HG03558 (cell line): ENCODE measurements around the gene TOMM6.
"Not testable (repeated sequence)": the region's sequence is repeated elsewhere in the genome, so short reads cannot be mapped to it uniquely, and the experiment has no call there.

ENCODE experiments used
- ATAC-seq: cut with Tn5 transposase; IDR thresholded peaks from one replicate; pipeline ENCODE4 v1.9.1; 2021; ENCODE audit warnings: moderate number of reproducible peaks; ENCODE audit not compliant: unreplicated experiment; ENCODE audit errors: extremely low read depth

TOMM6 gene

GRCh38 chr6:41783106-41783780, 4.3 kb upstream of the TOMM6 start:
- ATAC-seq = no peak

DNA sequence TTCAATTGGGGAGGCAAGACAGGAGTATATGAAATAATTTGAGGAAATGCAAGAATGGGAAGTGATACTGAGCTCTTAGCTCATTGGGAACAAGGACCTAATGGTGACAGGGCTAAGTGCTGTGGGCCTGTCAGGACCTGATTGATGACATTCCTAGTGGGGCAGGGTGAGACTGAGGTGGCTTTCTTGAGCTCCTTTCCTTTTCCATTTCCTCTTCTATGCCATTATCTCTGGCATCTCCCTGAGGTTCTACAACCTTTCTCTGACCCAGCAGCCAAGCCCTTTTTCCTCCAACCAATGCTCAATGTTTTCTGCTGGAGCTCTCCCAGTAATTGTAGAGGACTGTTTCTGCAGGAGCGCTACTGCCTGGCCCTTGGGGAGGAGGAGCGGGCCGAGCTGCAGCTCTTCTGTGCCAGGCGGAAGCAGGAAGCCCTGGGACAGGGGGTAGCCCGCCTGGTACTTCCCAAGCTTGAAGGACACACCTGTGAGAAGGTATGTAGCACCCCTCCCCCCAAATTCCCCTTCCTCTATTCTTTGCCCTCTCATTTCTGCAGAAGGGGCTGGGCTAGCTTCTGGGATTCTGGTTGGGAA, 2.8 kb upstream of the TOMM6 start:
- no peak for ATAC-seq

- ATAC-seq = no peak
Measured at GRCh38 chr6:41785254-41785653, 2.2 kb upstream of the TOMM6 start.

DNA sequence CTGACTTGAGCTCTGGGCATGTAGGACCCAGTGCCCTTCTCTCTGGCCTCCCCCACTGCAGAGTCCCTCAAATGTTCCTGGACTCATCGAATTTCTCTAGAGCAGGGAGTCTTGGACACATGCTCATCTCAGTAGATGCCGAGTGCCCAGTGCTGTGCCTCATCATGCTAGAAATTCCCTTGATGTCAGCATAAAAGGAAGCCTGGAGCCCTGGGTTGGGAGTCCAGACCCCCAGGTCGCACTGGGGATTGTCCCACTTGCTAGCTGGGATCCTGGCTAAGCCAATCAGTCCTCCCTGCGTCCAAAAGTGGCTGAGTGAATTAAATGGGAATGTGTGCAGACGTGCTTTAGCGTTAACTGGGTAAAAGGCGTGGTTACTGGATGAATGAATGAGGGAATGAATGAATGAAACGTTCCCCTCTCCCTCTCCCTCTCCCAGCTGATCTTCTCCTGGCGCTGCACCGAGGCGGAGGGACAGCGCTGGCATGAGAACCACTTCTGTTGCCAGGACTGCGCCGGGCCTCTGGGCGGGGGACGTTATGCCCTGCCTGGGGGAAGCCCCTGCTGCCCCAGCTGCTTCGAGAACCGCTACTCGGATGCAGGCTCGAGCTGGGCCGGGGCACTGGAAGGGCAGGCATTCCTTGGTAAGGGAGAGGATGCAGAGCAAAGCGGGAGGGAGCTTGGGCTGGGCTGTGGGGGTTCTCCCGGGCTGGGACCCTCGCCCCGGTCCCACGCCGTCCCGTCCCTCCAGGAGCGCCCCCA, 1.6 kb upstream of the TOMM6 start:
- no peak for ATAC-seq

DNA sequence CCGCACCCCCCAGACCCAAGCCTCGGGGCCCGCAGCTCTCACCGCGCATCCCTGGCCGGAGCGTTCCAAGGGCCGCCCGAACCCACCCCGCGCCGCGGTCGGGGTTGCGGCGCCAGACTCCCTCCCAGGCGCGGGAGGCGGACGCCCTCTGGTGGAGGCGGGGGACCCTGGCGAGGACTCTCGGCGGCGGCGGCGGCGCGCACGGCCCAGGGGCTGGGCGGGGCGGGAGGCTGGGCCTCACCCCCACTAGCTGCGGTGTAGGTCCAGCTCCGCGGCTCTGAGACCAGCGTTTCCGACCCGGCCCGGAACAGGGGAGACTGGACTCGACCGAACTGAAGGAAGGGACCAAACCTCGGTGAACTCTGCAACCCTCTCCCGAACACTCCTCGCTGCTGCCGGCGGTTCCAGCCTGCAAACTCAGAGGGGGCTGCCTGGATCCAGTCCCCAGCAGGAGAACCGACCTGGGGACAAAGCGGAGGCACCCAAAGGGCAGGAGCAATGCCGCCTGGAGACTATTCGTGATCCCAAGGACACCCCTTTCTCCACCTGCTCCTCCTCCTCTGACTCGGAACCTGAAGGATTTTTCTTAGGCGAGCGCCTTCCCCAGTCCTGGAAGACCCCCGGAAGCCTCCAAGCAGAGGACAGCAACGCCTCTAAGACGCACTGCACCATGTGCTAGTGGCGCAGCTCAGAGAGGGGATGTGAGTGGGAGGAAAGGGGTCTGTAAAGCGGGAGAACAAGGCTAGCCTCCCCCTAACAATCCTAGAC, 859 bp upstream of the TOMM6 start:
- no peak for ATAC-seq

GRCh38 chr6:41789390-41789724, 1.9 kb downstream of the TOMM6 start:
- no peak for ATAC-seq

GRCh38 chr6:41790045-41790444, 2.6 kb downstream of the TOMM6 start:
- ATAC-seq = no peak

- ATAC-seq = no peak
Measured at GRCh38 chr6:41791305-41791704, 3.8 kb downstream of the TOMM6 start.

- ATAC-seq = no peak
Measured at GRCh38 chr6:41791984-41792383, 4.5 kb downstream of the TOMM6 start.

GRCh38 chr6:41796474-41796873, 9.0 kb downstream of the TOMM6 start:
- no peak for ATAC-seq

- ATAC-seq = no peak
Measured at GRCh38 chr6:41798901-41799558, 11.5 kb downstream of the TOMM6 start.

DNA sequence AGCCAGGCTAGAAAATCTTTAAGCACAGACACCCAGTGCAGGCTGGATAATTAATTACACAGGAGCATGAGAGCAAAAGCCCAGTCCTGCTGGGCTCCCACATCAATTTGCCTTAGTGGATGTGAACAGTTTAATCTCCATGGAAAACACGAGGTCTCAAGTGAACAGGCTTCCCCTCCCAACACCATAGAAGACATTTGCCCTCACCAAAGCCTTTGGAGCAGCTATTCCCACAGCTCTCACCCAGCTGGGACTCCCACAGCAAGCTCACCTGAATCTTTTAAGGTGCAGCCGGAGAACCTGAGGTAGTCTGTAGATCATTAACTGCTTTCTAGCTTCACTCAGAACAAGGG, 12.0 kb downstream of the TOMM6 start:
- no peak for ATAC-seq

DNA sequence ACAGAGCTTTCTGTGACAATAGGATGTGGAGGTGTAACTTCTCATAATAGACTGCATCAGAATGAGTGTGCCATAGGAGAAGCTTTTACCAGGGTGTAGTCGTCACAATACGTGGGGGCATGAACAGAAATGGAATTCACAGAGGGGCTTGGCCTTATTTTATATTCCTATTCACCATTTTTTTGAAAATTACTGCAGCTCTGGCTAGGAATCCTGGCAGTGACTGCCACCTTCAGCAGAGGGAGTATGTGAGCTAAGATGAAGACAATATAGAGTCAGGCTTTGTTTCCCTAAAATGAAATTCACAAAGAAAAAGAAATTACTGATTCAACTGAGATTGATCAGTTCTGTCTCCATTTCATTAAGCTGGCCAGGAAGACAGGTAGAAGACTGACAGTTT, 13.9 kb downstream of the TOMM6 start:
- no peak for ATAC-seq

DNA sequence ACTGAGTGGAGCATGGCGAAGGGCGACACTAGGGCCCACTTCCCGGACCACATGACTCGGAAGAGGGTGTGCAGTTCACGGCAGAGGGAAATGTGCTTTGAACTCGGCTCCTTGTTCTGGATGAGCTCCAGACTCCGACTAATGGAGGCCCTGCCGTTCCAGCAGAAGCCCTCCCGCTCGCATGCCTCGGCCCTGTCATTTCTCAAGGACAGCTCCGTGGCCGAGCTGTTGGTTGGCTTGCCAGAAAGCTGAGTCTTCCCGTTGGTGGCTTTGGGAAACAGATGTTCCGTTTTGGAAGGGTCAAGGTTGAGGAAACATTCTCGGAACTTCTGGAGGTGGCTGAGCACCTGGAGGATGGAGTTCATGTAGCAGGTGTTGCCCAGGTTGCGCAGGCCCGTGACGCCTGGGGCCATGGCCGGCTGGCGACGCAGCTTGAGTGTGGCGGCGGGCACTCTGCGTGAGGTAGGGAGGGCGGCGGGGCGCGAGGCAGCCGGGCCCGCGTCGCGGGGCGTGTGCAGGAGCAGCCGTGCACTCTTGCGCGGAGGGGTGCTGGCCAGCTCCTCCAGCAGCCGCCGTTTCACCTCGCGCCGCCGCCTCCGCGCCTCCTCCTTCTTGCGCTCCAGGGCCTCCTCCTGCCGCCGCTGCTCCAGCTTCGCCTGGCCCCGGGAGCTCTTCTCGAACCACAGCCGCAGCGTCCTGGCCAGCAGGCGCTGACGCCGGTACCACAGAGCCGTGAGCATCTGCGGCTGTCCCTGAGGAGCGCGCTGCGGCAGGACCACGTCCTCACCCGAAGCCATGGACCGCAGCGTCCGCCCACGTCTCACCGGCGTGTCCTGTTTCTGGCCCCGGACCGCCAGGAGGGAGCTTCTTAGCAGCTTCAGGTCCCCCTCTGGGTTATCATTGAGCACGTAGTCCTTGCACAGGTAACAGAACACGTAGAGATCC, 18.6 kb downstream of the TOMM6 start:
- ATAC-seq = no peak

DNA sequence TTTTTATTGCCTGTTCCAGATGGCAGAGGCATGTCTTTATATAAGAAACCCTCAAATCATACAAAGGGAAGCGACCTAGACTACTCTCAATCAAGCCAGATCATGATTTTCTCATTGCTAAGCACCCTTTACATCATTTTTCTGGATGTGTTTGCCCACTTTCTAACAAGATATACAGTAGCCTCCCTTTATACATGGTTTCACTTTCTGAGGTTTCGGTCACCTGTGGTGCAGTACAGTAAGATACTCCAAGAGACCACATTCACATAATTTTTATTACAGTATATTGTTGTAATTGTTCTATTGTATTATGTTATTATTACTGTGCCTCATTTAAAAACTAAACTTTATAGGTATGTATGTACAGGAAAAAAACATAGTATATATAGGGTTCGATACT, 23.6 kb downstream of the TOMM6 start:
- ATAC-seq = no peak

- not testable (repeated sequence) for ATAC-seq
Measured at GRCh38 chr6:41811946-41812345, 24.5 kb downstream of the TOMM6 start.

- ATAC-seq = no peak
Measured at GRCh38 chr6:41813469-41813868, 26.0 kb downstream of the TOMM6 start.

GRCh38 chr6:41813956-41814355, 26.5 kb downstream of the TOMM6 start:
- no peak for ATAC-seq

GRCh38 chr6:41814629-41815028, 27.1 kb downstream of the TOMM6 start:
- ATAC-seq = no peak
